ENCODE data around the gene DGKA.
A peak's percentile ranks its signal among the peaks of the same experiment; 100 is the strongest.
"Not testable (repeated sequence)": the region's sequence is repeated elsewhere in the genome, so short reads cannot be mapped to it uniquely, and the experiment has no call there.

Gene DGKA

DNA sequence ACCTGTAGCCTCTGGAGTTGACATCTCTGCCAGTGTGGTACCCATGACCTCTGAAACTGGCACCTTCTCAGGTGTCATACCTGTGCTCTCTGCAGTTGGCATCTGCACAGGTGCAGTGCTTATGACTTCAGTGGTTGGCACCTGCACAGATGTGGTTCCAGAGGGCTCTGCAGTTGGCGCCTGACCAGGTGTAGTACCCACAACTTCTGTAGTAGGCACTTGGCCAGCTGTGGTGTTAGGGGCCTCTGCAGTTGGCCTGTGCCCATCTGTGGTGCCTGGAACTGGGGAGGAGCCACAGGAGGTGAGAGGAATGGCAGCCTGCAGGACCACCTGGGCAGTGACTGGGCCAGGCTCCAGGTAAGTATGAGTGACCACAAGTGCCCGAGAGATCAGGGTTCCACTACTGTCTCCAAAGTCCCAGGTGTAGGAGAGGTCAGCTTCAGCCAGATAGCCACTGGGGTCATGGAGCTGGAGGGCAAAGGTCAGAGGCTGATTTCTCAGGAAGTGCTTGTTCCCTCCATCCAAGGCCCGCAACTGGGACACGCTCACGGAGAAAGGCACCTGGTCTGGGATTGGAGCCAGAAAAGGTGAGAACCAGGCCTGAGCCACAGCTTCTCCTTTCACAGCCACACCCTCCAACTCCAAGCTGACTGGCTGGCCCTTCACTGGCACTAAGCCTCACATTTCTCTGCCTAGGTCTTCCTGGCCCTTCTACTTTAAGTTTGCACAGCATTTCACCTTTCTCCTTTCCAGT lies 26.3 kb downstream of the DGKA start:
- H3K27ac ChIP-seq = peak overlapping the region in 9 of 21 experiments; percentile 22 to 70 (median 49)
- no peak overlapping the region for H3K4me3 ChIP-seq

DNA sequence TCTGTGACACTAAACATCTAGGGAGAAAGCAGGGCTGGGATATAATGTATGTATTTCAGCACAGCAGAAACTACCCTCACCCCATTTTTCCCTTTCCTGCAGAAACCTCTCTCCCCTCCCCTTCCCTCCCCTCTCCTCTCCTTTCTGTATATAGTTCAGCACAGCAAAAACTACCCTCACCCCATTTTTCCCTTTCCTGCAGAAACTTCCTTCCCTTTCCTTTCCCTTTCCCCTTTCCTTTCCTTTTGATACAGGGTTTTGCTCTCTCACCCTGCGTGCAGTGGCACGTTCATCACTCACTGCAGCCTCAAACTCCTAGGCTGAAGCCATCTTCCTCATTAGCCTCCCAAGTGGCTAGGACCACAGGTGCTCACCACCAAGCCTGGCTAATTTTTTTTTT lies 32.8 kb downstream of the DGKA start:
- Histone ChIP-seq H3K4me3 (no peak overlapping the region), H3K27ac (no peak overlapping the region)

DNA sequence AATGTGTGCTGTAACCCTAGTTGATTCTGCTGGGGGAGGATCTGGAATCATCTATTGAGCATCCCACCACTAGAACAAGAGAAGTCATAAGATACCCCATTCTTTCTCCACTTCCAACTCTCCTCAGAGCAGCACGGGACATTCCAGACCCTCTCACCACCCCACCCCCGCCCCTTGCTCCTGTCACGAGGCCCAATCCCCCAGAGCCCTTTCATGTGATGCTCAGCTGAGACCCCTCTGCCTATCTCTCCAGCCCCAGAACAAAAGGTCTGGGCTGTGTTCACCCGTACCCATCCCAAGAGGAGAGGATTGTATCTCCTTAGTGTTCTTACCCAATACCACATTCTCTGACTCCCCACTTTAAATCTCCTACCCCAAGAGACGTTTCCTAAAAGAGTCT lies 34.3 kb downstream of the DGKA start:
- H3K27ac ChIP-seq = peak overlapping the region in 3 of 21 experiments; percentile 77 to 90 (median 87)
- H3K4me3 ChIP-seq = no peak overlapping the region

DNA sequence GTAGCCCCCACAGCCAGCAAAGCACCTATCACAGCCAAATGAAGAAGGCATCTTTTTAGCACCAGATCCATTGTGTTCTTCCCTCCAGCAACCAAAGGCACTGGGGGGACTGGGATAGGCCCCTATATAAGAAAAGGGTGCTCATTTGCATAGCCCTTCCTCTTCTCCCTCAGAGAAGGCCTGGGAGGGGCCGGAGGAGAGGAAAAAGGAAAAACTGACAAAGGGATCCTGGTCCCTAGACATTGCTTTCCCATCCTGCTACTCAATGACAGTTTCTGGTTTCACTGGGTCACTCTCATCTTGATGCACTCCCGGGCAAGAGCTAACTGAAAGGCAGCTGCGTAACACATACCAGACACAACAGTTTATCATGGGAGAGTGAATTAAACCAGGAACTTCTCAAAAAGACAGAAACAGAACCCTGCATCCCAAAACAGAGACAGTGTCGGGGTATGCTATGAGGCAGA lies 35.0 kb downstream of the DGKA start, which contains the start of gene PMEL:
TSS of gene PMEL (minus strand) at position 102 of the 467 bp plus-strand sequence. CDS start at position 71, 31 bp downstream.
- Histone ChIP-seq H3K27ac (peak within 1 kb of the TSS; percentile 64 to 93 (median 81)), H3K4me3 (peak within 1 kb of the TSS; percentile 56 to 91 (median 75))

DNA sequence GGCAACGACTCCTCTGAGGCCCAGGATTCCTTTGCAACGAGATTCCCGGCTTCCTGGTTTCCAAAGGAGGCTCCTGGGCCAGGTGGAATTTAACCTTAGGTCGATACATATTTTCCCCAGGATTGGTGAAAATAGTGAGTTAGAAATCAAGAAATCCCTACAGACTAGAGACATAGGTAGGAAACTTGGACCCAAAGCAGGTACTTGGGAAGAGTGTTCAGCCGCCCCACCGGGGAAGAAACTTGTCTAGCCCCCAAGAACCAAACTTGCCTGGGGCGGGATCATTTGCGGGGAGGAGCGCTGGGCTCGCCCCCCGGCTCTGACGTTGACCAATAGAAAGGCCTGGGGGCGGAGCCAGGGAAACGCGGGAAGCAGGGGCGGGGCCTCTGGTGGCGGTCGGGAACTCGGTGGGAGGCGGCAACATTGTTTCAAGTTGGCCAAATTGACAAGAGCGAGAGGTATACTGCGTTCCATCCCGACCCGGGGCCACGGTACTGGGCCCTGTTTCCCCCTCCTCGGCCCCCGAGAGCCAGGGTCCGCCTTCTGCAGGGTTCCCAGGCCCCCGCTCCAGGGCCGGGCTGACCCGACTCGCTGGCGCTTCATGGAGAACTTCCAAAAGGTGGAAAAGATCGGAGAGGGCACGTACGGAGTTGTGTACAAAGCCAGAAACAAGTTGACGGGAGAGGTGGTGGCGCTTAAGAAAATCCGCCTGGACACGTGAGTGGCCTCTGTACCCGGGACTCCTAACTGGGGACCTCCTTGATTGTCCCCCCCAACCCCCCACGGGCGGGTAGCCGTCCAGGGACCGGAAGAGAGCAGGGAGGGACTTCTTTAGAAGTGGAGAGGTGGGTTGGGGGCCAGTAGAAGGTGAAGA lies 35.7 kb downstream of the DGKA start, which contains the start of gene CDK2:
TSS of gene CDK2 (plus strand) at position 423 of the 874 bp plus-strand sequence. CDS start at position 602, 179 bp downstream.
- peak within 1 kb of the TSS; percentile 56 to 91 (median 75) for H3K4me3 ChIP-seq
- peak within 1 kb of the TSS; percentile 64 to 93 (median 81) for H3K27ac ChIP-seq

DNA sequence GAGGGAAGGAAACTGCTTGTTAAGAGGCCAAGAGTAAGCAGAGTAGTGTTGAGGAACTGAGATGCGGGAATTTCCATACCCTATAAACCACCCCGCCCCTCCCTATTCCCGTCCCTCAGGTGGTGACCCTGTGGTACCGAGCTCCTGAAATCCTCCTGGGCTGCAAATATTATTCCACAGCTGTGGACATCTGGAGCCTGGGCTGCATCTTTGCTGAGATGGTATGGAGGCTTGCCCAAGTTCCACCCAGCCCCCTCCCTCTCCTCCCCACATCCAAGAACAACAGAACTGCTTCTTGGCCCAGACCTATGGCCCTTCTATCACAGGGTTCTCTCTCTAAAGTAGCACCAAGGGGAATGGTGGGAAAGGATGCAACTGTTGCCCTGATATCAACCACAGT lies 38.4 kb downstream of the DGKA start:
- Histone ChIP-seq H3K27ac (no peak overlapping the region), H3K4me3 (no peak overlapping the region)

DNA sequence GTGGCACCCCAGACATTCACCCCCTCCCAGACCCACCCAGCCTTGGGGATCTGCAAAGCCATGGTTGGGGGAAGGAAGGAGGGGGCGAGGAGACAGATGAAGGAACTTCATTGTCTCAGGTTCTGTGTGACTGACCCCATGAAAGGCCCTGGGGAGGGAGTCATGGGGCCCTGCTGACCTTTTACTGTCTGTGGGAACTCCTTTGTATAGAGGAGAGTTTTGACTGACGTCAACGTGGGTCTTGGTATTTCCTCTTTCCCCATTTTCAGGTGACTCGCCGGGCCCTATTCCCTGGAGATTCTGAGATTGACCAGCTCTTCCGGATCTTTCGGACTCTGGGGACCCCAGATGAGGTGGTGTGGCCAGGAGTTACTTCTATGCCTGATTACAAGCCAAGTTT lies 39.8 kb downstream of the DGKA start:
- Histone ChIP-seq H3K4me3 (no peak overlapping the region), H3K27ac (peak overlapping the region in 6 of 21 experiments; percentile 3 to 91 (median 77))

DNA sequence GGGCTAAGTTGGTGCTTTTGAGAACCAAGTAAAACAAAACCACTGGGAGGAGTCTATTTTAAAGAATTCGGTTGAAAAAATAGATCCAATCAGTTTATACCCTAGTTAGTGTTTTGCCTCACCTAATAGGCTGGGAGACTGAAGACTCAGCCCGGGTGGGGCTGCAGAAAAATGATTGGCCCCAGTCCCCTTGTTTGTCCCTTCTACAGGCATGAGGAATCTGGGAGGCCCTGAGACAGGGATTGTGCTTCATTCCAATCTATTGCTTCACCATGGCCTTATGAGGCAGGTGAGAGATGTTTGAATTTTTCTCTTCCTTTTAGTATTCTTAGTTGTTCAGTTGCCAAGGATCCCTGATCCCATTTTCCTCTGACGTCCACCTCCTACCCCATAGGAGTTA lies 41.1 kb downstream of the DGKA start:
- Histone ChIP-seq H3K27ac (peak overlapping the region in 11 of 21 experiments; percentile 2 to 93 (median 86)), H3K4me3 (no peak overlapping the region)

DNA sequence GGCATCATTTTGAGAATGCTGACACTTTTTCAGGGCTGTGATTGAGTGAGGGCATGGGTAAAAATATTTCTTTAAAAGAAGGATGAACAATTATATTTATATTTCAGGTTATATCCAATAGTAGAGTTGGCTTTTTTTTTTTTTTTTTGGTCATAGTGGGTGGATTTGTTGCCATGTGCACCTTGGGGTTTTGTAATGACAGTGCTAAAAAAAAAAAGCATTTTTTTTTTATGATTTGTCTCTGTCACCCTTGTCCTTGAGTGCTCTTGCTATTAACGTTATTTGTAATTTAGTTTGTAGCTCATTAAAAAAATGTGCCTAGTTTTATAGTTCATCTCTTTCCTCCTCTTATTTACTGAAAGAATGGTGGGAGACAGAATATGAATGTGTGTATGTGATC lies 41.5 kb downstream of the DGKA start:
- Histone ChIP-seq H3K4me3 (peak overlapping the region; percentile 34 to 56 (median 52)), H3K27ac (peak overlapping the region in 19 of 21 experiments; percentile 2 to 99 (median 86))

DNA sequence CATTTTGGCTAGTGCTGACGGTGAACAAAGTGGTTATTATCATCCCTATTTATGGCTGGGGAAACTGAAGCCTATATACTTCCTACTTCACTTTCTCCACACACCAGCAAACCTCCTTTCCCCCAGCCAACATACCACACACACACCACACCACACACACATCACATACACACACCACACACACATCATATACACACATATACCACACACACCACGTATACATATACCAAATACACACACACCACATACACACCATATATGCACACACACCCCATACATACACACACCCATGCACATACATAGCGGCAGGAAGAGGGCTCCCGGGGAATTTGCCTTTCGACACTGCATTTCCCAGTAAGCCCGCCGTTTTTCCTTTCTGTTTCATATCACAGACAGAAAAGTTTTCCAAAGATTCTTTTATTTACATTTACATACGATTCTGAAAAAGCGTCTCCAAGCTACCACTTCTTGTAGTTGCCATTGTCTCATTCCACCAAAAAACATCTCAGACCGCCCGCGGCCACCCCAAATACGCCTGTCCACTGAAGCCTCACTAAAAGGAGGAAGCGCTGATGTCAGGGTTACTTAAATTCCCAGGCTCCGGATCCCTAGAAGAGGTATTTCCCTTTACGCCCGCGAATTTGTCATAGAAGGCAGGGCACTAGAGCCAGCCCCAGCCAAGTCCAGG lies 42.1 kb downstream of the DGKA start:
- peak overlapping the region; percentile 34 to 56 (median 52) for H3K4me3 ChIP-seq
- H3K27ac ChIP-seq = peak overlapping the region in 20 of 21 experiments; percentile 68 to 99 (median 86)

DNA sequence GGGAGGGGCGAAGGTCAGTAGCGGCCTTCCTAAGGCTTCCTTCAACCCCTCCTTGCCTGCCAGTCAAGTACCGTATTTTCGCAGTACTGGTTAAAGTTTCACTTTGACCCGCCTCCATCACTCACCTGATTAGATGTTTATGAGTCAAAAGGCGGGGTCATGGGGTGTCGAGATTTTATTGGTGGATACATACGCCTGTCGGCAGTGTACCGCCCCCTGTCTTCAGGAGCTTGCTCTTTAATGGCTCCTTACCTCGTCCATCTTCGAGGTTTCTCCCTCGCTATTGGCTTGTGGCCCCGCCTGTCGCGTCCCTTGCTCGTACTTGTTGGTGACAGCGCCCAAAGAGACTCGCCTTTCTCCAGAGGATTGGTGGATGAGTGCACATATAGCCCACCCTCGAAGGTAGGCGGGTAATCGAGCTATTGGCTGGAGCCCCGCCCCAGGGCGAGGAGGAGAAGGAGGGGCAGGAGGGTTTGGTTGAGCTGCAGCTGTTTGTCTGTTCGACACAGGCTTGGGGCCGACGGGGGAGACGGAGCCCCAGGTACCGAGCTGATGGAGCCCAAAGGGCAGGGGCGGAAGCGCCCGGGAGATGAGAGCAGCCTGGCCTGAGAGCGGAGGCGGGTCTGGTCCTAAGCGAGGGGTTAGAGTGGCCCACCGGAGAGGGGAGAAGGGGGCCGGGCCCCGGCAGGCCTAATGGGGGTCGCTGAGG lies 42.8 kb downstream of the DGKA start, which contains the start of gene RAB5B:
TSS of gene RAB5B (plus strand) at position 480 of the 709 bp plus-strand sequence. CDS start 12,883 bp downstream, outside the sequence.
- Histone ChIP-seq H3K4me3 (peak within 1 kb of the TSS; percentile 70 to 100 (median 98)), H3K27ac (peak within 1 kb of the TSS; percentile 86 to 99 (median 97))

DNA sequence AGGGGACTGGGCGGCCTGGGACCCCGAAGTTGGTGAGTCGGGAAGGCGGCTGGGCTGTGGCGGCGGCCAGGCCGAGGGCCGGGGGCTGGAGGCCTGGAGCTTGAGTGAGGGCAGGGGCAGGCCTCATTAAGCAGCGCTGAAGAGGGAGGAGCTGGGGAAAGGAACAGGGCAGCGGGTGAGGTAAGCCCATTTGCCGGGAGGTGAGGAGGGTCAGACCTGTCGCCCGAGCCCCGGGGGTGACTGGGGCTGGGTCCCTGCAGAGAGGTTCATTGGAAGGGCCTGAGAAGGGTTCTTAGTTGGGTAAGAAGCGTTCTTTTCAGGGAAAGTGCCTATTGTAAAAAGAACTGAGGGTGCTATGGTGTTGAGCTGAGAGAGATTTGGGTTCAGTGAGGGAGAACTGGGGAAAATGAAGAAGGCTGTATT lies 43.4 kb downstream of the DGKA start:
- peak overlapping the region; percentile 86 to 99 (median 97) for H3K27ac ChIP-seq
- peak overlapping the region; percentile 70 to 100 (median 98) for H3K4me3 ChIP-seq

DNA sequence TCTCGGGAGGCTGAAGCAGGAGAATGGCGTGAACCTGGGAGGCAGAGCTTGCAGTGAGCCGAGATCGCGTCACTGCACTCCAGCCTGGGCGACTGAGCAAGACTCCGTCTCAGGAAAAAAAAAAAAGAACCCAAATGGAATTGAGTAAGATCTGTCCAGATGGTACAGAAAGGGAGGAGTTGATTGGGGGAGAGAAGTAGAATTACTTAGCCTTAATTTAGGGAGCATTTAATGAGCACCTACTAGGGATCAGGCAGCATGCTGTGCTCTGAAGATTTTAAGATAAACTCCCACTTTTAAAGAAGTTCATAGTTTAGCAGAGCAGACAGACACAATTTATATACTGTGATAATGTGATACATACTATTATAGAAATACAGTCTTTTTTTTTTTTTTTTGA lies 47.4 kb downstream of the DGKA start:
- Histone ChIP-seq H3K4me3 (no peak overlapping the region), H3K27ac (no peak overlapping the region)

DNA sequence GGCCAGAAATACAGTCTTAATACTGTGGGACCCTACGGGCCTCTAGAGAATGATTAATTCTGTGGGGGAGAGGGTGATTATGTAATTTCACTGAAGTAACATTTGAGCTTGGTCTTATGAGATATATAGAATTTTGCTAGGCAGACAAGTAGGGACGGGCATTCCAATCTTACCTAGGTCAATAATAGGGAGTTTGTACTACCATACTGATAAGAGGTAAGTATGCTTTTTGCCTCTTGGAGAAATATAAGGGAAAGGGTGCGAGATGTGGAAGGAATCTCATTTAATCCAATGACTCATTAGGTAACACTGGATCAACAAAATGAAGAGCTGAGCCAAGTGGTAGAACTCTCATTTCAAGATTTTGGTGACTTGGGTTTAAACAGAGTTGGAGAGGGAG lies 48.1 kb downstream of the DGKA start:
- H3K27ac ChIP-seq = no peak overlapping the region
- H3K4me3 ChIP-seq = no peak overlapping the region

DNA sequence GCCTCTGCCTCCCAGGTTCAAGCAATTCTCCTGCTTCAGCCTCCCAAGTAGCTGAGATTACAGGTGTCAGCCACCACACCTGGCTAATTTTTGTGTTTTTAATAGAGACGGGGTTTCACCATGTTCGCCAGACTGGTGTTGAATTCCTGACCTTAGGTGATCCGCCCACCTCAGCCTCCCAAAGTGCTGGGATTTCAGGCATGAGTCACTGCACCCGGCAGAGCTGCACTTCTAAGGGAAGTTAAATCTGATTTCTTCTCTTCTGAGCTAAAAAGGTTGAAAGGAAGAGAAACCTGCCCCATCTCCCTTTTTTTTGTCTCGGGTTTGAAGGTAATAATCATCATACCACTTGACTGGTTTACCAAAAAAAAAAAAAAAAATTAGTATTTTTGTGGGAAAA lies 50.9 kb downstream of the DGKA start:
- H3K27ac ChIP-seq, H3K4me3 ChIP-seq: not testable (repeated sequence)

DNA sequence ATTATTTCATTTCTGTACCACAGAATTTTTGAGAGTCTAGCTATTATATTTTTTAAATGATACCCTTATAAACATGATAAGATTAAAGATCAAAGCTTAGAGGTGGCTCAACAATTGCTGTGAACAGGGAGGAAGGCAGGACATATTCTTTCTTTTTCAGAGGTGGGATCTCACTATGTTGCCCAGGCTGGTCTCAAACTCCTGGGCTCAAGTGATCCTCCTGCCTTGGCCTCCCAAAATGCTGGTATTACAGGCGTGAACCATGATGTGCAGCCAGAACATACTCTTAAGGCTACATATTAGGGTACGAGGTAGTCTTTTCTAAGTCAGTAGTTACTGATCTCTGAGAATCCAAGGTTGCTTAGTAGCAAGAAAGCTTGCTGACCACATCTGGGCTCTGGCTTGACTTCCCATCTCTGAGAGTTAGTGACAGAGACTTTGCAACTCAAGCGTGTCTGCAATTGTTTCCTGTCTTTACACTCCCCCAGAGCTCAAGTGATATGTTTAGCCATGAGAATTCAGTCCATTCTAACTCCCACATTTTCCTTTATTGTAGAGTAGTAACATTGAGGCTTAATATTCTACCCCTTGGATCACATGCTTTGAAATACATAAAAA lies 51.5 kb downstream of the DGKA start:
- no peak overlapping the region for H3K4me3 ChIP-seq

DNA sequence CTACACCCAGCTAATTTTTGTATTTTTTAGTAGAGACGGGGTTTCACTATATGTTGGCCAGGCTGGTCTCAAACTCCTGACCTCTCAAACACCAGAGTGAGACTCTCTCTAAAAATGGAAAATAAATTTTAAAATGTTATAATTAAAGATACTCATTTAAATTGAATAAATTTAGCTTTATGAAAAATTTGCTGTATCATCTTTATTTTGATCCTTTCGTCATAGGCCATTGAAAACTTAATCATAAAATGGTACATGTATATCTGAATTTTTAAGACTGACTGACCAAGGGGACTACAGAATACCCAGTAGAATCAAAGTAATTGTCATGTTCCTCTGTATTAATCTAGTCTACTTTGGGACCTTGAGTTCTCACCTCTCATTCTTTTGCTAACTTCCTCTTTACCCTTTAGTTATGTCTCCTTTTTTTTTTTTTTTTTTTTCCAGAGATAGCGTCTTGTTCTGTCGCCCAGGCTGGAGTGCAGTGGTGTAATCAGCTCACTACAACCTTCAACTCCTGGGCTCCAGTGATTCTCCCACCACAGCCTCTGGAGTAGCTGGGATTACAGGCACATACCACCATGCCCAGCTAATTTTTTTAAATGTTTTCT lies 52.4 kb downstream of the DGKA start:
- Histone ChIP-seq H3K4me3 (no peak overlapping the region), H3K27ac (no peak overlapping the region)

More for the DNA sequence above, 51.5 kb downstream of the DGKA start:
- no peak overlapping the region for H3K27ac ChIP-seq

DNA sequence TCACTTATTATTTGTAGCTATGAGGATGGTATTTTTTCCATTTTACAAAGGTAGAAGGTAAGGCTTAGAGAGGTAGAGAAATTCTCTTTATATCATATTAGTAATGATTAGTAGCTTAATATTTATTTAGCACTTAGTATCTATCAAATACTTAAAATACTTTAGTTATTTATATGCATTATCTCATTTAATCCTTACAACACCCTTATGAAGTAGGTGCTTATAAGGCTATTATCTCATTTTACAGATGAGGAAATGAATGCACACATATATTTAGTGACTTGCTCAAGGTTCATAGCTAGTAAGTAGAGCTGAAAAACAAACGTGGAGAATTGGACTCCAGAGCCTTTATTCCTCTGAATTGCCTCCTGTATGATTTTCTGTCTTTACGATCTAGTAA lies 53.9 kb downstream of the DGKA start:
- no peak overlapping the region for H3K4me3 ChIP-seq
- H3K27ac ChIP-seq = no peak overlapping the region

Data from skin epidermis (tissue), 12 donors.